Activated CD4-positive, CD25-positive, alpha-beta regulatory T cell treated with anti-CD3 and anti-CD28 coated beads, Interleukin-2, amount 50 U/mL, for 16 hours (primary cell): ENCODE measurements around the gene CD19.
A peak's percentile ranks its signal among the peaks of the same experiment; 100 is the strongest.
"Not testable (repeated sequence)": the region's sequence is repeated elsewhere in the genome, so short reads cannot be mapped to it uniquely, and the experiment has no call there.

Experiments used
- DNase-seq: peaks from one replicate; pipeline ENCODE4 v3.0.0-alpha.2; 2020; ENCODE audit warnings: low read depth, low spot score

The CD19 gene

DNA sequence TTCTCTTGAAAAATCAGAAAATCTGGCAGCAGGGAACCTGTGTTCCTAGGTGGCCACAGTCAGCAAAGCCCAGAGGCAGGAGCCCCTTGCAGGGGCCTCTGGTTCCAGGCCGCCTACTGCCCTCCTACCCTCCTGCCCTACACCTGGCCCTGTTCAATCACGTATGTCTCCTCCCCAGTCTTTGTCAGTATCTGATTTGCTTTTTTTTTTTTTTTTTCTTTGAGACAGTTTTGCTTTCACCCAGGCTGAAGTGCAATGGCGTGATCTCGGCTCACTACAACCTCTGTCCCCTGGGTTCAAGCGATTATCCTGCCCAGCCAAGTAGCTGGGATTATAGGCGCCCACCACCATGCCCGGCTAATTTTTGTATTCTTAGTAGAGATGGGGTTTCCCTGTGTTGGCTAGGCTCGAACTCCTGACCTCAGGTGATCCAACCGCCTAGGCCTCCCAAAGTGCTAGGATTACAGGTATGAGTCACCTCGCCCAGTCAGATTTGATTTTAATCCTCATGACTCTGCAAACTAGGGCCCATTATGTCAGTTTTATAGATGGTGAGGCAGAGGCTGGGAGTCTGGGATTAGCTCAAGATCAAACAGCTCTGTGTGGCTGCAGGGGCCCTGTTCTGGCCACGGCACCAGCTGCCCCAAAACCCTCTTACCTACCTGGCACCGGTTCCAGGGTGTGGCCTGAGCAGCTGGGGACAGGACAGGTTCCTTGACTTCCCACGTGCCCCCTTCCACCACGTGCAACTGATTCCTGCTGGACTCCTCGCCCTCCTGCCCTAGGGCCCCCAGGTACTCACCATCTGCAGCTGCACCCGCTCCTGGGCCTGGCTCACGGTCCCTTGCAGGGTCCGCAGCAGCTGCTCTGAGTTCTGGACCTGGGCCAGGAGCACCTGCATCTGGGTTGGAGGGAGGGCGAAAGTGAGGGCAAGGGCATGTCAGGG, 21.4 kb upstream of the CD19 start:
- DNase-seq: no peak

DNA sequence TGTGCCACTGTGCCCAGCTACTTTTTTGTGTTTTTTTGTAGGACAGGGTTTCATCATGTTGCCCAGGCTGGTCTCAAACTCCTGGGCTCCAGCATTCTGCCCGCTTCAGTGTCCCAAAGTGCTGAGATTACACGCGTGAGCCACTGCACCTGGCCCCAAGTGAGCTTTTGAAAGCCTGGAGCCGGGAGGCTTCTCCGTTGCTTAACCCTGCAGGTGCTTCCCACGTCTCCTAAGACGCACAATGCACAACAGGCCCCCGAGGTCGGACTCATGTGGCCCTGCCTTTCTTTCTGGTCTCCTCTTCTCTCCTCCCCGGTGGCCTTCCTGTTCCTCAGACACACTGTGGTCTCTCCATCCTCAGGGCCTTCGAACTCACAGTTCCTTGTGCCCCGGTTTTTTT, 19.2 kb upstream of the CD19 start:
- DNase-seq: no peak

DNA sequence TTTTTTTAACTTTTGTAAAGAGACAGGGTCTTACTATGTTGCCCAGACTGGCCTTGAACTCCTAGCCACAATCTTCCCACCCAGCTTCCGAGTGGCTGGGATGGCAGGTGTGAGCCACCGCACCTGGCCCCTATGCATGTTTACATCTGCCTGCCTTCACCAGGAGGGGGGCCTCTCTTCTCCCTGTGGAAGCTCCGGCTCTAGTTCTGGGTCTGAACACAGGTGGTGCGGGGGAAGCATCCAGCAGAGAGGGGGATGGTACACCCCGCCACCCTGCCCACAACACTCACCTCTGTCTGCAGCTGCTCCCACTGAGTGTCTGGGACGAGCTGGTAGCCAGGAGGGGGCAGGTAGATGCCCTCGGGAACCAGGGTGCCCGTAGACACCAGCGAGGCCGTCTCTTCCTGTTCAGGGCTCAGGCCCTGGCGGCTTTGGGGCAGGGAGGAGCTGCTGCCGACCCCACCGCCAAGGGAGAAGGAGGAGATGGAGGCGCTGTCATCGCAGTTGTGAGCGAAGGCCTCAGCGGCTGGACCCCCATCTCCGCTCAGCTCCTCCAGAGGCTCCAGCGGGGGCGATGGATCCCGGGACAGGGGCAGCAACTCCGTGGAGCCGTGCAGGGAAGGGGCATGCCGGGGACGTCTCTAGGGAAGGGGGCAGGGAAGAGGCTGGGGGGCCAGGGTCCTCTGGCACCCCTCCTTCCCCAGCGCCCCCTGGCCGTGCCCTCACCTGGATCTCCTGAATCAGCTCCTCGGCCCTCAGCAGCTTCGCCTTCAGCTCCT, 17.6 kb upstream of the CD19 start:
- no peak for DNase-seq

DNA sequence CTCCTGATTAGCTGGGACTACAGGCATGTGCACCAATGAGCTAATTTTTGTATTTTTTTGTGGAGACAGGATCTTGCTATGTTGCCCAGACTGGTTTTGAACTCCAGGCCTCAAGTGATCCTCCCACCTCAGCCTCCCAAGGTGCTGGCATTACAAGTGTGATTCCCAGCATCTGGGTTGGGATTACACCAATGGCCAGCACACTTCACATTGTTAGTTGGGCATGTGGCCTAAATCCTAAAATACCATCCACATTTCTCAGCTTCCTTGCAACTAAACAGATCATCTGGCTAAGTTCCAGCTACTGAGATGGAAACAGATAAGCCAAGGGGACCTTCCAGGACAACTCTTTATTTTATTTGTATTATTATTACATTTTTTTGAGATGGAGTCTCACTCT, 16.6 kb upstream of the CD19 start:
- DNase-seq: no peak

DNA sequence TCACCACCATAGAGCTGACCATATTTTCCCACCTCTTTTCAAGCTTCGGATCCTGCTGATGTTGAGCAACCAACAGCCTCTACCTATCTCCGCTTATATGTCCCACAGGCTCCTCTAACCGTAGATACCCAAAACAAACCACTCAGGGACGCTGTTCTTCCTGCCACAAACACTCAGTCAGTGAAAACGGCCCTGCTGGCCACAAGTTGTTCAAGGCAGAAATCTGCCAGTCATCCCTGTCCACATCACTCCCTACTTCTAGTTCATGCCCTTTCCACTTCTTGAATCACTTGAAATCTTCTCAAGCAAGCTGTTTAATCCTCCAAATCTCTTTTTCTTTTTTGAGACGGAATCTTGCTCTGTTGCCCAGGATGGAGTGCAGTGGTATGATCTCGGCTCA, 14.7 kb upstream of the CD19 start:
- no peak for DNase-seq

DNA sequence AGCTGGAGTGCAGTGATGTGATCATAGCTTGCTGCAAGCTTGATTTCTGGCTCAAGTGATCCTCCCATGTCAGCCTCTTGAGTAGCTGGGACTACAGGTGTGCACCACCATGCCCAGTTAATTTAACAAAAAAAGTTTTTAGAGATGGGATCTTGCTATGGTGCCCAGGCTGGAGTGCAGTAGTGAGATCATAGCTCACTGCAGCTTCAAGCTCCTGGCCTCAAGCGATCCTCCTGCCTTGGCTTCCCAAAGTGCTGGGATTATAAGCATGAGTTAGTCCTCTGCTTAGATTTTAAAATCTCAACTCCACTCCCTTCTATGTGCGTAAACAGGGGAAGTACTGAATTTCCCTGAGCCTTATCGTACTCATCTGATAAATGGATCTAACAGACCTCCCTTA, 13.1 kb upstream of the CD19 start:
- no peak for DNase-seq

DNA sequence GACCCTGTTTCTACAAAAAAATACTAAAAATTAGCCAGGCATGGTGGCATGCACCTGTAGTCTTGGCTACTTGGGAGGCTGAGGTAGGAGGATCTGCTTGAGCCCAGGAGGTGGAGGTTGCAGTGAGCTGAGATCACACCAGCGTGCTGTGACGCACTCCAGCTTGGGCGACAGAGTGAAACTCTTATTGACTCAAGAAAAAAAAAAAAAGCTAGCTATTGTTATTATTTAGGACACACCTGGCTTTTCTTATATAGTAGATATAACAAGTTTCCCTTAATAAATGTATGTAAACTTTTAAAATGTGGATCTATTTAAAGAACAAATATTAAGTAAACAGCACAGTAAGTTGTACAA, 8.6 kb upstream of the CD19 start:
- DNase-seq: no peak

DNA sequence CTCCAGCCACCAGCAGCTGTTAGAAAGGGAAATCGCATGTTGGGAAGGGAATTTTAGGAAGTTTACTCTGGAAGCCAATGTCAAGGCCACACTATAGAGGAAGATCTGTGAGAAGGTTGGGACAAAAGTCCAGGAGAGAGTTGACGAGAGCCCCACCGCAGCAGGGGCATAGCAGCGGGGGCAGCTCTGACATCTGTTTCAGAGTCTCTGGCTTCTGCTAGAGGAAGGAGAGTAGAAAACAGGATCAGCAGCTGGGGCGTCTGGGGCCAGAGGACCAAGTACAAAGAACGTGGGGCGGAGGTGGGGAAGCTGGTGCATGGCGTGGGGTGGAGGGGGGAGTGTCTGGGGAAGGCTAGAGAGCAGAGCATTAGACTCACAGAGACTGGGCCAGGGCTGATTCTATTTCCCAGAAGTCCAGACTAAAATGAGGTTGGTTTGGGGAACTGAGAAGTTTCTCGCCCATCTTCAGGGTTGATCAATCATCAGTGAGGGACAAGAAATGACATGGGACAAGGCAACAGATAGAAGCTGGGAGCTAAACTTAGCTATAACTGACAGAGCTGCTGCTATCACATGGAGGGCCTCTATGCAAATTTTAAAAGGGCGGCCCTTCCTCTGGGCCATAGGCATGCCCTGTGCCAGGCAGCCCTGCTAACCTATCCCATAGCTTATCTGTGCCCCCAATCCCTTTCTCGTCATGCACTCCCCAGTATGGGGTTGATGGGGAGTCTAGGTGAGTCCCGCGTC, 7.9 kb upstream of the CD19 start:
- DNase-seq: no peak

DNA sequence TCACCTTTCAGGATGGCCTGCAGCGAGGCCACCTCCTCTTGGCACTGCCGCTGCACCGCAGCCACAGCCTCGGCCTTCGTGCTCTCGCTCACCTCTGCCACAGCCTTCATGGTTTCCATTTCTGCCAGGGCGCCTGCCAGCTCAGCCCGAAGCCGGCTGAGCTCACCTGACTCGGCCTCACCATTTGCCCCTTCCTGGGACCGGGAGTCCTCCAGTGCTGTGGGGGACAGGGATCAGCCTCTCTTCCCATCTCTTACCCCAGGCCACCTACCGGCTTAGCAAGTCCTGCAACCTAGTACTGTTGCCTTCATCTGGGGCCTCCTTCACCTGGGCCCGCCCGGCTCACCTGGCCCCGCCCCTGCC, 7.4 kb upstream of the CD19 start:
- no peak for DNase-seq

DNA sequence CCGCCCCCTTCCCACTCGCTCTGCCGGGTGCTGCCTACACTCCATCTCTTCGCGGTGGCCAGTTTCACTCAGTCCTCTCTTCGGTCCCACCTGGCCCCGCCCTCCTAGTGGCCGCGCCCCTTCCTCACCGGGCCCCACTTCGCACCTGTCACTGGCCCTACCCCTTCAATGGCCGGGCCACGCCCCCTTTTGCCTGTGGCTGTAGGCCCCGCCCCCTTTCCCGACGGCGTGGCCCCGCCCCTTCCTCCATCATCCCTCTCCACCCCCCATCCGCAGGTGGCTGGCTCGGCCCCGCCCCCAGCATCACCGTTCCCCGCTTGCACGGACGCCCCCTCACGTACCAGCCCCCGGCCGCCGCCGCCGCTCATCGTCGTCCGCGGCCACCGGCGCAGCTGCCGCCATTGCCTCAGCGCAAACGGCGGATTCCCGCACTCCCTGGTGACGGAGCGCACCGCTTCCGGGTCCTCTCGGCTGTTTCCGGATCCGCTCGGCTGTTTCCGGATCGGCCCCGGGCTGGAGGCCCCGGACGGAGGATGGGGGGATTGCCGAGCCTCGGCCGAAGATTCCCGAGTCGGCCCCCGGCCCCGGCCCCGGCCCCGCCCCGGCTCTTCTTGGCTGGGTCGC, 6.9 kb upstream of the CD19 start, which contains the start of gene RABEP2:
Gene RABEP2 (minus strand): TSS at position 477 of the 624 bp plus-strand sequence. CDS start 75 bp downstream, at position 402.
- DNase-seq: peak; percentile 83

DNA sequence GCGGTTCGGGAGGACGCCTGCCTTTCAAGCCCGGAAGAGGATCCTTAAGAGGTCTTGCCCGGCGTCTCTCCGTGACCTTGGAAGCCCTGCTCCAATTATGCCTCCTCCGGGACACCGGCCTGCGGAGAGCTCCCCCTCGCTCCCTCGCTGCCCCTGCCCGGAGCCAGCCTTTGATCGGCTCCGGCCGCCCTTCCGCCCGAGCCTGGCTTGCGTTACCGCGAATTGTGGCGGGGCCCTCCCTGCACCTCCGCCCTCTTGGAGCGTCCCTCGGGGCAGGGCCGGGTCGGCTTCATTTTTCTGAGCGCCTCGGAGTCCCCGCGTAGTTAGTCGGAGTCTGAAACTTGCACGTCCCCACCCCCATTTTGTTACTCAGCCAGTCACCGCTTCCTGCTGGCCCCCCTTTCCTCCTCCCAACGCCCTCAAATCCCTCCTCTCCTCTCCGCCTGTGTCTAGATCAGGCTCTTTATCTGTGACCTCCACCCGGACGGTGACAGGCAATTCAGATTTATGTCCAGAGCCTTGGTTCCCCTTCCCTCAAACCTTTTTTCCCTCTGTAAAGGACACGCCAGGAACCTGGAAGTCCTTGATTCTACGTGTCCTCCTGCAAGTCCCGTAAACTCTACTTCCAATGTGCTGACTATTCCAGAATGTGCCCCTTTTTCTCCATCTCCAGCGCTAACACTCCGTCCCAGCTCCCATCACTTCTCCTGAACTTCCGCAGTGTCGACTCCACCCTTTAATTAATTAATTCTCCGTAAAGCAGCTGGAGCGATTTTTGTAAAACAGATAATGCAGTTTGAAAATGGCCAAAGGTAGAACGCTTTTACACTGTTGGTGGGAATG, 6.2 kb upstream of the CD19 start:
- DNase-seq: peak; percentile 57

DNA sequence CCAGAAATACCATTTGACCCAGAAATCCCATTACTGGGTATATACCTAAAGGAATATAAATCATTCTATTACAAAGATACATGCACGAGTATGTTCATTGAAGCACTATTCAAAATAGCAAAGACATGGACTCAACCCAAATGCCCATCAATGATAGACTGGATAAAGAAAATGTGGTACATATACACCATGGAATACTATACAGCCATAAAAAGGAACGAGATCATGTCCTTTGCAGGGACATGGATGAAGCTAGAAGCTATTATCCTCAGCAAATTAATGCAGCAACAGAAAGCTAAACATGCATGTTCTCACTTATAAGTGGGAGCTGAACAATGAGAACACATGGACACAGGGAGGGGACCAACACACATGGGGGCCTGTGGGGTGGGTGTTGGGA, 5.5 kb upstream of the CD19 start:
- DNase-seq: not testable (repeated sequence)

DNA sequence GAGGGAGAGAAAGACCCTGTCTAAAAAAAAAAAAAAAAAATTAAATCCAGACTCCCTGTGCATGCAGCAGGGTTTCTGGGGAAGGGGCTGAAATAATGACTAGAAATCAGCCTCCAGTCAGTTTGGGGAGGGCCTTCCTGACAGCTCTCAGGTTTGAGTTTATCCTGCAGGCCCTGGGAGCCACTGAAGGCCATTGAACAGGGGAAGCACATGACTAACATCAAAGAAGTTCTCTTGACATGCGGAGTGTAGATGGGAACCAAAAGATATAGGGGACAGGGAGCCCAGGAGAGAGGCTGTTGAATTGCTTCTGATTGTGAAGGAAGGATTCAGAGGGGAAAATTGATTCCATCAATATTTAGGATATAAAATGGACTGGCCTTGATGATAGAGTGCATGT, 4.0 kb upstream of the CD19 start:
- DNase-seq: no peak

DNA sequence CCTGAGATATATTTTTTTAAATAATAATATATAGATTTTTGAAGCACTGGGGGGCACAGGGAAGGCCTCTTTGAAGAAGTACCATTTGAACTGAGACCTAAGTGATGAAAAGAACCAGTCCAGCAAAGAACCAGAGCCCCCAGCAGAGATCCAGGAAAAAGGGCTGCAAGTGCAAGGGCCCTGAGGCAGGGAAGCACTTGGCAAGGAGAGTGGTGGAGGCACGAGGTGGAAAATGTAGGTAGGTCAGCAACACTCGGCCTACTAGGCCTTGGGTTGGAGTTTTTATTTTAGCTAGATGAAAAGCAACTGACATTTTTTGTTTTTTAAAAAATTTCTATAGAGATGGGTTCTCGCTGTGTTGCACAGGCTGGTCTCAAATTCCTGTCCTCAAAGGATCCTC, 1.6 kb upstream of the CD19 start:
- DNase-seq: no peak

DNA sequence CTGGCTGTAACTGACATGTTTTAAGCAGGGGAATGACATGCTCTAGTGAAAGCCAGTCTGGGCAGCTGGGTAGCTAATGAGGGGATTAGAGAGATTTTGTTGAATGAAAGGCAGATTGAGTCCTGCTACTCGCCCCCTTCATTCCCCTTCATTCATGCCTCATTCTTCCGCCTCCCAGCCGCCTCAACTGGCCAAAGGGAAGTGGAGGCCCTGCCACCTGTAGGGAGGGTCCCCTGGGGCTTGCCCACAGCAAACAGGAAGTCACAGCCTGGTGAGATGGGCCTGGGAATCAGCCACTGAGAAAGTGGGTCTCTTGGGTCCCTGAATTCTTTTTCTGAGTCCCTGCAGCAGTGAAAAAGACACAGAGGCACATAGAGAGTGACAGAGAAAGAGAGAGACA, 1.1 kb upstream of the CD19 start:
- no peak for DNase-seq

DNA sequence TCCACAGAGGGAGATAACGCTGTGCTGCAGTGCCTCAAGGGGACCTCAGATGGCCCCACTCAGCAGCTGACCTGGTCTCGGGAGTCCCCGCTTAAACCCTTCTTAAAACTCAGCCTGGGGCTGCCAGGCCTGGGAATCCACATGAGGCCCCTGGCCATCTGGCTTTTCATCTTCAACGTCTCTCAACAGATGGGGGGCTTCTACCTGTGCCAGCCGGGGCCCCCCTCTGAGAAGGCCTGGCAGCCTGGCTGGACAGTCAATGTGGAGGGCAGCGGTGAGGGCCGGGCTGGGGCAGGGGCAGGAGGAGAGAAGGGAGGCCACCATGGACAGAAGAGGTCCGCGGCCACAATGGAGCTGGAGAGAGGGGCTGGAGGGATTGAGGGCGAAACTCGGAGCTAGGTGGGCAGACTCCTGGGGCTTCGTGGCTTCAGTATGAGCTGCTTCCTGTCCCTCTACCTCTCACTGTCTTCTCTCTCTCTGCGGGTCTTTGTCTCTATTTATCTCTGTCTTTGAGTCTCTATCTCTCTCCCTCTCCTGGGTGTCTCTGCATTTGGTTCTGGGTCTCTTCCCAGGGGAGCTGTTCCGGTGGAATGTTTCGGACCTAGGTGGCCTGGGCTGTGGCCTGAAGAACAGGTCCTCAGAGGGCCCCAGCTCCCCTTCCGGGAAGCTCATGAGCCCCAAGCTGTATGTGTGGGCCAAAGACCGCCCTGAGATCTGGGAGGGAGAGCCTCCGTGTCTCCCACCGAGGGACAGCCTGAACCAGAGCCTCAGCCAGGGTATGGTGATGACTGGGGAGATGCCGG, 769 bp downstream of the CD19 start:
- DNase-seq: no peak

DNA sequence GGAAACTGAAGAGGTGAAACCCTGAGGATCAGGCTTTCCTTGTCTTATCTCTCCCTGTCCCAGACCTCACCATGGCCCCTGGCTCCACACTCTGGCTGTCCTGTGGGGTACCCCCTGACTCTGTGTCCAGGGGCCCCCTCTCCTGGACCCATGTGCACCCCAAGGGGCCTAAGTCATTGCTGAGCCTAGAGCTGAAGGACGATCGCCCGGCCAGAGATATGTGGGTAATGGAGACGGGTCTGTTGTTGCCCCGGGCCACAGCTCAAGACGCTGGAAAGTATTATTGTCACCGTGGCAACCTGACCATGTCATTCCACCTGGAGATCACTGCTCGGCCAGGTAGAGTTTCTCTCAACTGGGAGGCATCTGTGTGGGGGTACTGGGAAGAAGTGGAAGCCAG, 1.4 kb downstream of the CD19 start:
- no peak for DNase-seq

DNA sequence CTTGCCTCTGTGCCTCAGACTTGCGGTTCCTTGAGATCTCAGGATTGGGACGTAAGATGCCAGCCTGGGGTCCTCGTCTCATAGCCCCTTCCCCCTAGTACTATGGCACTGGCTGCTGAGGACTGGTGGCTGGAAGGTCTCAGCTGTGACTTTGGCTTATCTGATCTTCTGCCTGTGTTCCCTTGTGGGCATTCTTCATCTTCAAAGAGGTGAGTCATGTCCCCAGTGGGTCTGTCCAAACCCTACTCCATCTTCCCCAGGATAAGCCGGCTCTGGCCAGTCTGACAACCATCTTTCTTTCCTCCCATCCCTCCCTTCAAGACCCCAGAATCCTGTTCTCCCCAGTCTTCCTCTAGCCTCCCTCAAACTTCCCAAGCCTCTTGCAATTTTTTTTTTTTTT, 3.6 kb downstream of the CD19 start:
- DNase-seq: no peak

DNA sequence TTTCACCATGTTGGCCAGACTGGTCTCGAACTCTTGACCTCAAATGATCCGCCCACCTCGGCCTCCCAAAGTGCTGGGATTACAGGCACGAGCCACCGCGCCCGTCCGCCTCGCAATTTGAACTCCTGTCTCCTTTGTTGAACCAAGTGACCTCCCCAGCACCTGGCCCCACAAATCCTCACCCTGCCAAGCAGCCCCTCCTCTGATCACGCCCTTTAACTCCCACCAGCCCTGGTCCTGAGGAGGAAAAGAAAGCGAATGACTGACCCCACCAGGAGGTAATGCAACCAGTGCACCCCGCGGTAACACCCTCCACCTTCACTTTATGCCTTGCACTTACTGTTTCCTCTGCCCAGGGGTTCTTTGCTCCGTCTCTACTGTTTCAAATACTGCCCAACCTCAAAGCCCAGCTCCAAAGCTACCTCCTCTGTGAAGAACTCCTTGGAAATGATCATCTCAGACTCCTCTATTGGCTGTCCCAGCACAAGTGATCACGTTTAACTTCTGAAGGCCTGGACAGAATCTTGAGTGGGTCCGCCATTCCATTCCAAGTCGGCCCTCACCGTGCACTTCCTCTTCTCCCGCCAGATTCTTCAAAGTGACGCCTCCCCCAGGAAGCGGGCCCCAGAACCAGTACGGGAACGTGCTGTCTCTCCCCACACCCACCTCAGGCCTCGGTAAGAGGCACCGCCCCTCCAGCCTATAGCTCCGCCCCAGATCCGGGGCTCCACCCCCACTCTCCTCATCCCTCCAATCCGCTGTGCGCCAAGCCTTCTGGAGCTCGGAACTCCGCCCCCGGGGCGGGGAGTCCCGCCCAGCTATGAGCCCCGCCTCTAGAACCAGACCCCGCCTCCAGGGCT, 4.4 kb downstream of the CD19 start:
- peak; percentile 64 for DNase-seq
